ENCODE data around the gene MAPK8IP3. TPM values are rescaled to one million over a fixed set of nuclear protein-coding genes. Genes with fewer than 3 reads are reported as not detected.

The MAPK8IP3 gene
- total RNA-seq, 1 donor from 2014 or later = 157 TPM

GRCh38 chr16:1778200-1779179 is 72.5 kb downstream of the MAPK8IP3 start:
- TF ChIP-seq CTCF (IDR thresholded peaks at IDR 0.05; ENCODE audit: unreplicated experiment) = no peak
- H3K4me3 Mint-ChIP-seq (ENCODE audit: low read depth) = no peak overlapping the region
- no peaks in the 10 kb centered on the region for H3K27me3 Mint-ChIP-seq
- peaks cover 11% of the 10 kb centered on the region for H3K4me1 Mint-ChIP-seq (ENCODE audit: low read depth)
- H3K9me3 Mint-ChIP-seq (ENCODE audit: low read depth) = no peaks in the 10 kb centered on the region
- DNase-seq (ENCODE audit: low spot score, unreplicated experiment) = no peak
- no peak overlapping the region for H3K27ac Mint-ChIP-seq
- peaks cover 1% of the 10 kb centered on the region for H3K36me3 Mint-ChIP-seq (ENCODE audit: insufficient read depth)

GRCh38 chr16:1779234-1779701 is 73.3 kb downstream of the MAPK8IP3 start:
- Mint-ChIP-seq H3K4me3 (ENCODE audit: low read depth) (no peak overlapping the region), H3K36me3 (ENCODE audit: insufficient read depth) (peaks cover 1% of the 10 kb centered on the region), H3K27me3 (no peaks in the 10 kb centered on the region), H3K27ac (no peak overlapping the region), H3K4me1 (ENCODE audit: low read depth) (peaks cover 14% of the 10 kb centered on the region), H3K9me3 (ENCODE audit: low read depth) (no peaks in the 10 kb centered on the region)
- no peak for TF ChIP-seq CTCF (IDR thresholded peaks at IDR 0.05; ENCODE audit: unreplicated experiment)
- DNase-seq (ENCODE audit: low spot score, unreplicated experiment) = no peak

GRCh38 chr16:1779741-1780676 is 74.0 kb downstream of the MAPK8IP3 start:
- DNase-seq (ENCODE audit: low spot score, unreplicated experiment) = no peak
- Mint-ChIP-seq H3K36me3 (ENCODE audit: insufficient read depth) (peaks cover 1% of the 10 kb centered on the region), H3K27me3 (no peaks in the 10 kb centered on the region), H3K27ac (no peak overlapping the region), H3K4me3 (ENCODE audit: low read depth) (peak overlapping the region; percentile 37), H3K9me3 (ENCODE audit: low read depth) (no peaks in the 10 kb centered on the region), H3K4me1 (ENCODE audit: low read depth) (peaks cover 14% of the 10 kb centered on the region)
- no peak for TF ChIP-seq CTCF (IDR thresholded peaks at IDR 0.05; ENCODE audit: unreplicated experiment)

GRCh38 chr16:1780677-1781072 is 74.7 kb downstream of the MAPK8IP3 start:
- peaks cover 1% of the 10 kb centered on the region for H3K36me3 Mint-ChIP-seq (ENCODE audit: insufficient read depth)
- H3K9me3 Mint-ChIP-seq (ENCODE audit: low read depth) = no peaks in the 10 kb centered on the region
- no peak for DNase-seq (ENCODE audit: low spot score, unreplicated experiment)
- no peak overlapping the region for H3K27ac Mint-ChIP-seq
- no peak for TF ChIP-seq CTCF (IDR thresholded peaks at IDR 0.05; ENCODE audit: unreplicated experiment)
- H3K27me3 Mint-ChIP-seq = no peaks in the 10 kb centered on the region
- peak overlapping the region; percentile 85 for H3K4me3 Mint-ChIP-seq (ENCODE audit: low read depth)
- H3K4me1 Mint-ChIP-seq (ENCODE audit: low read depth) = peaks cover 14% of the 10 kb centered on the region

GRCh38 chr16:1781254-1781653 is 75.3 kb downstream of the MAPK8IP3 start:
- H3K4me1 Mint-ChIP-seq (ENCODE audit: low read depth) = peaks cover 14% of the 10 kb centered on the region
- H3K27me3 Mint-ChIP-seq = no peaks in the 10 kb centered on the region

More at GRCh38 chr16:1781254-1781653, 75.3 kb downstream of the MAPK8IP3 start:
- Mint-ChIP-seq H3K27ac (peak overlapping the region; percentile 94), H3K36me3 (ENCODE audit: insufficient read depth) (peaks cover 1% of the 10 kb centered on the region), H3K9me3 (ENCODE audit: low read depth) (no peaks in the 10 kb centered on the region), H3K4me3 (ENCODE audit: low read depth) (peak overlapping the region; percentile 85)
- DNase-seq (ENCODE audit: low spot score, unreplicated experiment) = no peak
- no peak for TF ChIP-seq CTCF (IDR thresholded peaks at IDR 0.05; ENCODE audit: unreplicated experiment)
